Peyer's patch (tissue), 4 donors: ENCODE measurements around the gene MLLT11.
"Not testable (repeated sequence)": the region's sequence is repeated elsewhere in the genome, so short reads cannot be mapped to it uniquely, and the experiment has no call there.

Source experiments
- CTCF ChIP-seq, 6 experiments: fragments of 450-650 bp in 4 of 6; fragments of 200-600 bp in 2 of 6; sonication (generic) in 1 of 6; IDR thresholded peaks; one replicate each; pipeline ENCODE4 v1.5.1; 2017 to 2019; ENCODE audit warnings: antibody characterized with exemption in 6 of 6, mild to moderate bottlenecking in 3 of 6, moderate library complexity in 1 of 6
- POLR2A ChIP-seq, 2 donors: fragments of 450-650 bp; IDR thresholded peaks; one replicate each; pipeline ENCODE4 v1.5.1; 2017; ENCODE audit warnings: antibody characterized with exemption in 2 of 2, mild to moderate bottlenecking in 2 of 2, moderate library complexity in 2 of 2

- not testable (repeated sequence) for TF ChIP-seq CTCF, POLR2A (IDR thresholded peaks at IDR 0.05)
These were observed 37.2 kb downstream of the MLLT11 start for GRCh38 chr1:151097426-151097825.
